ENCODE data around the gene KIF1A. TPM values are rescaled to one million over a fixed set of nuclear protein-coding genes. Genes with fewer than 3 reads are reported as not detected.

Gene KIF1A
- total and polyA plus RNA-seq, 10 of the 15 experiments (the other 5 are each of a cell fraction or from before 2014, with no cell fraction given), result 0.04 to 0.95 (median 0.06) TPM; not detected in 5

DNA sequence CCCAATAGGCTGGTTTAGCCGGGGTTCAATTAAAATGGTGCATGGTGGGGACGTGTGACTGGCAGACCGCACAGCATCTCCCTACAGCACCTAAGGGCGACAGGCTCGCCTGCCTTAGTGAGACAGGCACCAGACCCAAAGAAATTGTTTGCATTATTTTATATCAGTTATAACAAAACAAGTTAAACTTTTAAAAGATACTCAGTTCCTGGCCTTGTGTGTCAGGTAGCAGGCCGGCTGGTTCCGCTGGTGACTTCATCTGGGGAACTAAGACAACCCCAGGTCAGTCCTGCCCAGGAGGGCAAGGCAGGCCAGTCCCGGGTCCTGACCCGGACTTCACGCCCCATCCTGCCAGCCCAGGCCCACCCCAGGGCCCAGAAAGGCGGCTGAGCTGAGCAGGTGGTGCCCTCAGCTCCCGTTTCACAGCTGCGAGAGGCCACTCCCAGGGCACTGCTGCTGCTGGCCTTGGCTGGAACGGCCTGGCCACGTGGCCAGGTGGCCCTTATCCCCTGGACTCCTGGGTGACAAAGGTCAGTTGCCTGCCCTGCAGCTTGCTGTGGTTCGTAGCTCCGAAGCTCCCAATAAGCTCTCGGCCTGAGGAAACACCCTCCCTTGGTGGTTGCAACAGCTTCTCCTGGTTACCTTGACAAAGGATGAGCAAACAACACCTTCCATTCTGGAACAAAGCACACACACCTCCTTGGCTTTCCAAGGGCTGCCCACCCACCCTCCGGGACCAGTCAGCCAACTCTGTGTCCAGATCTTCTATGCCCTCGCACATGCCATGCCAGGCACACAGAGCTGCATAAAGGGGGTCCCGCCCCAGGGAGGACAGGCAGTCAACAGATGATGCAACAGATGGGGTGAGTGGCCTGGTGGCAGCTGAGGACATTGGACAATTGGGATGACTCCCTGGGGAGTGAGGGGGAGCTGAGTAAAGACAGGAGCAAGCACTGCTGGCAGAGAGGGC is 37.3 kb upstream of the KIF1A start:
- TF ChIP-seq WRNIP1 (IDR thresholded peaks at IDR 0.05; ENCODE audit: borderline replicate concordance, low read depth, low read length), result no peak
- no peak for TF ChIP-seq SRF (IDR thresholded peaks at IDR 0.05; ENCODE audit: low read depth in 2 of 2, low read length in 2 of 2)
- TF ChIP-seq, protein P1, sequence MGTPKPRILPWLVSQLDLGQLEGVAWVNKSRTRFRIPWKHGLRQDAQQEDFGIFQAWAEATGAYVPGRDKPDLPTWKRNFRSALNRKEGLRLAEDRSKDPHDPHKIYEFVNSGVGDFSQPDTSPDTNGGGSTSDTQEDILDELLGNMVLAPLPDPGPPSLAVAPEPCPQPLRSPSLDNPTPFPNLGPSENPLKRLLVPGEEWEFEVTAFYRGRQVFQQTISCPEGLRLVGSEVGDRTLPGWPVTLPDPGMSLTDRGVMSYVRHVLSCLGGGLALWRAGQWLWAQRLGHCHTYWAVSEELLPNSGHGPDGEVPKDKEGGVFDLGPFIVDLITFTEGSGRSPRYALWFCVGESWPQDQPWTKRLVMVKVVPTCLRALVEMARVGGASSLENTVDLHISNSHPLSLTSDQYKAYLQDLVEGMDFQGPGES (IDR thresholded peaks at IDR 0.05), result no peak
- TF ChIP-seq SIX5 (IDR thresholded peaks at IDR 0.05; ENCODE audit: low read depth, low read length, severe bottlenecking), result no peak
- TF ChIP-seq, protein P2, sequence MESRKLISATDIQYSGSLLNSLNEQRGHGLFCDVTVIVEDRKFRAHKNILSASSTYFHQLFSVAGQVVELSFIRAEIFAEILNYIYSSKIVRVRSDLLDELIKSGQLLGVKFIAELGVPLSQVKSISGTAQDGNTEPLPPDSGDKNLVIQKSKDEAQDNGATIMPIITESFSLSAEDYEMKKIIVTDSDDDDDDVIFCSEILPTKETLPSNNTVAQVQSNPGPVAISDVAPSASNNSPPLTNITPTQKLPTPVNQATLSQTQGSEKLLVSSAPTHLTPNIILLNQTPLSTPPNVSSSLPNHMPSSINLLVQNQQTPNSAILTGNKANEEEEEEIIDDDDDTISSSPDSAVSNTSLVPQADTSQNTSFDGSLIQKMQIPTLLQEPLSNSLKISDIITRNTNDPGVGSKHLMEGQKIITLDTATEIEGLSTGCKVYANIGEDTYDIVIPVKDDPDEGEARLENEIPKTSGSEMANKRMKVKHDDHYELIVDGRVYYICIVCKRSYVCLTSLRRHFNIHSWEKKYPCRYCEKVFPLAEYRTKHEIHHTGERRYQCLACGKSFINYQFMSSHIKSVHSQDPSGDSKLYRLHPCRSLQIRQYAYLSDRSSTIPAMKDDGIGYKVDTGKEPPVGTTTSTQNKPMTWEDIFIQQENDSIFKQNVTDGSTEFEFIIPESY (IDR thresholded peaks at IDR 0.05), result no peak
- no peak for TF ChIP-seq GATAD2B (conservative IDR thresholded peaks at IDR 0.05; ENCODE audit: low read depth)
- no peak for TF ChIP-seq ETV6 (conservative IDR thresholded peaks at IDR 0.05 in 1 of 2, IDR thresholded peaks at IDR 0.05 in 1 of 2; ENCODE audit: borderline replicate concordance in 1 of 2, low read depth in 1 of 2)
- TF ChIP-seq CREM (IDR thresholded peaks at IDR 0.05; ENCODE audit: low read depth), result no peak
- TF ChIP-seq ZNF622 (IDR thresholded peaks at IDR 0.05), result no peak
- TF ChIP-seq MTA3 (IDR thresholded peaks at IDR 0.05; ENCODE audit: borderline replicate concordance, low read length), result no peak
- TF ChIP-seq TCF12 (IDR thresholded peaks at IDR 0.05; ENCODE audit: low read depth, low read length), result no peak
- no peak for TF ChIP-seq RELA (IDR thresholded peaks at IDR 0.05; ENCODE audit: borderline replicate concordance, partially characterized antibody)
- TF ChIP-seq, protein P3, sequence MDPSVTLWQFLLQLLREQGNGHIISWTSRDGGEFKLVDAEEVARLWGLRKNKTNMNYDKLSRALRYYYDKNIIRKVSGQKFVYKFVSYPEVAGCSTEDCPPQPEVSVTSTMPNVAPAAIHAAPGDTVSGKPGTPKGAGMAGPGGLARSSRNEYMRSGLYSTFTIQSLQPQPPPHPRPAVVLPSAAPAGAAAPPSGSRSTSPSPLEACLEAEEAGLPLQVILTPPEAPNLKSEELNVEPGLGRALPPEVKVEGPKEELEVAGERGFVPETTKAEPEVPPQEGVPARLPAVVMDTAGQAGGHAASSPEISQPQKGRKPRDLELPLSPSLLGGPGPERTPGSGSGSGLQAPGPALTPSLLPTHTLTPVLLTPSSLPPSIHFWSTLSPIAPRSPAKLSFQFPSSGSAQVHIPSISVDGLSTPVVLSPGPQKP (IDR thresholded peaks at IDR 0.05; ENCODE audit: low read depth, low read length), result no peak
- no peak for TF ChIP-seq SREBF2 (IDR thresholded peaks at IDR 0.05; ENCODE audit: low read length)
- TF ChIP-seq, protein P4, sequence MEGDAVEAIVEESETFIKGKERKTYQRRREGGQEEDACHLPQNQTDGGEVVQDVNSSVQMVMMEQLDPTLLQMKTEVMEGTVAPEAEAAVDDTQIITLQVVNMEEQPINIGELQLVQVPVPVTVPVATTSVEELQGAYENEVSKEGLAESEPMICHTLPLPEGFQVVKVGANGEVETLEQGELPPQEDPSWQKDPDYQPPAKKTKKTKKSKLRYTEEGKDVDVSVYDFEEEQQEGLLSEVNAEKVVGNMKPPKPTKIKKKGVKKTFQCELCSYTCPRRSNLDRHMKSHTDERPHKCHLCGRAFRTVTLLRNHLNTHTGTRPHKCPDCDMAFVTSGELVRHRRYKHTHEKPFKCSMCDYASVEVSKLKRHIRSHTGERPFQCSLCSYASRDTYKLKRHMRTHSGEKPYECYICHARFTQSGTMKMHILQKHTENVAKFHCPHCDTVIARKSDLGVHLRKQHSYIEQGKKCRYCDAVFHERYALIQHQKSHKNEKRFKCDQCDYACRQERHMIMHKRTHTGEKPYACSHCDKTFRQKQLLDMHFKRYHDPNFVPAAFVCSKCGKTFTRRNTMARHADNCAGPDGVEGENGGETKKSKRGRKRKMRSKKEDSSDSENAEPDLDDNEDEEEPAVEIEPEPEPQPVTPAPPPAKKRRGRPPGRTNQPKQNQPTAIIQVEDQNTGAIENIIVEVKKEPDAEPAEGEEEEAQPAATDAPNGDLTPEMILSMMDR (IDR thresholded peaks at IDR 0.05 in 2 of 3, conservative IDR thresholded peaks at IDR 0.05 in 1 of 3; ENCODE audit: control insufficient read depth in 2 of 3, extremely low read depth in 1 of 3, insufficient read depth in 1 of 3, low read depth in 3 of 3, low read length in 3 of 3), result no peak
- TF ChIP-seq NFXL1 (IDR thresholded peaks at IDR 0.05; ENCODE audit: borderline replicate concordance), result no peak
- TF ChIP-seq CBX3 (IDR thresholded peaks at IDR 0.05; ENCODE audit: borderline replicate concordance, low read depth), result no peak
- DNase-seq (ENCODE audit: low read depth, low spot score) (no peak), FAIRE-seq (no peak), ATAC-seq (no peak)
- RAD21 ChIA-PET (ENCODE audit: unreplicated experiment), result no interaction called here
- CTCF ChIA-PET, result no interaction called here
- SMC1A ChIA-PET (ENCODE audit: uncharacterized antibody, unreplicated experiment), result no interaction called here
- H3K79me2 ChIP-seq (ENCODE audit: control insufficient read depth, insufficient read depth, low read length), result no peaks in the 10 kb centered on the region
- no peaks in the 10 kb centered on the region for H3K36me3 ChIP-seq (ENCODE audit: control insufficient read depth in 2 of 2, insufficient read depth in 2 of 2, low read length in 1 of 2)
- BruUV-seq (replicated peaks), result no TSS peak
- WGBS (ENCODE audit: insufficient coverage, insufficient replicate concordance, low lambda C conversion rate, missing lambda C conversion rate), result 45% methylated on average over 21 of the region's 21 CpGs
- no peaks in the 10 kb centered on the region for H3K4me1 ChIP-seq (ENCODE audit: control insufficient read depth, insufficient read depth, low read length)
- peaks cover 1 to 6% of the 10 kb centered on the region in 2 experiments; a peak in 2 of 4 replicates for H3K27me3 ChIP-seq (replicated peaks in 1 of 2; ENCODE audit: control insufficient read depth in 2 of 2, insufficient read depth in 2 of 2, low read length in 1 of 2)
- intact Hi-C loops (cut with micrococcal nuclease; ENCODE audit: unreplicated experiment), result loop anchor here (10.0 kb wide), 1 partner anchor 357 kb away; no protein-coding TSS in a partner anchor
- no peak overlapping the region for H3K4me3 ChIP-seq
- H4K20me1 ChIP-seq (ENCODE audit: control insufficient read depth, insufficient read depth), result no peaks in the 10 kb centered on the region
- POLR2A ChIA-PET, result no interaction called here
- in situ Hi-C loops (cut with MboI), result loop anchor here (10.0 kb wide), 1 partner anchor 797 kb away; no protein-coding TSS in a partner anchor
- peaks cover 1% of the 10 kb centered on the region; the same call in 1 of the 3 replicates for H3K9me3 ChIP-seq (replicated peaks; ENCODE audit: control insufficient read depth, insufficient read depth, low read length)
- H2AFZ ChIP-seq (ENCODE audit: control insufficient read depth, low read depth, low read length), result no peak overlapping the region
- H3K9ac ChIP-seq (ENCODE audit: control insufficient read depth, insufficient read depth, low read length), result no peak overlapping the region
- H3K27ac ChIP-seq (ENCODE audit: control insufficient read depth, insufficient read depth), result no peak overlapping the region
- no peak overlapping the region for H3K4me2 ChIP-seq (ENCODE audit: control insufficient read depth, insufficient read depth)
